Measurements from ENCODE around the gene SLC25A1.

The SLC25A1 gene

DNA sequence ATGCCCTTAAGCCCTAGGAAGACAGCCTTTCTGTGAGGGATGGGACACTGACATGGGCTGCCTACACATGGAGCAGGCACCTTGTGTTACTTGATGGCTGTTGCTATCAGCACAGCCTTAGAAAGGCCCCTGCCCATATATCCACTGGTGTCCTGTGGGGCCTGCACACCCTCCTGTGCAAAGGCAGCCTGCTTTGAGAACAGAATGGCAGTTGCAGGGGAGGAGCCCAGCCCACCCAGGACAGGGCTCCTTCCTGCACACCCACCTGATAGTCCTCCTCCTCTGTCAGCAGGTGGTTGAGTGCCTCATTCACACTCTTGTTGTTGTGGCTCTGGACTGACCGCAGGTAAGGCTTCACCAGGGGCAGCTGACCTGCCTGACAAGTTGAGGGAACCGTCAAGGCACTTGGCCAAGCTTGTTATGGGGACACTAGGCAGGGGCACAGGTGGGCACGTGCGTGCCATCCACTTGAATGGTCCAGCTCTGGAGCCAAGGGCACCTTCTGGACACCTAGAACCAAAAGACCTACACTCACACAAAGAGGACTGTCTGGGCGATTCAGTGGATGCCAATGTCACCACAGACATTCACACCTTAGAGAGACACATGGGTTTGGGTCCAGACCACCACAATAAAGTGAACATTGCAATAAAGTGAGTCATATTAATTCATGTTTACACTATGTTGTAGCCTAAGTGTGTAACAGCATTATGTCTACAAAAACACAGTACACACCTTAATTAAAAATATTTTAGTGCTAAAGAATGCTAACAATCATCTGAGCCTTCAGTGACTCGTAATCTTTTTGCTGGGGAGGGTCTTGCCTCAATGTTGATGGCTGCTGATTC is 9.4 kb upstream of the SLC25A1 start:
- no peak for DNase-seq (ENCODE audit: insufficient read length, low spot score)
- TF ChIP-seq, protein P1, sequence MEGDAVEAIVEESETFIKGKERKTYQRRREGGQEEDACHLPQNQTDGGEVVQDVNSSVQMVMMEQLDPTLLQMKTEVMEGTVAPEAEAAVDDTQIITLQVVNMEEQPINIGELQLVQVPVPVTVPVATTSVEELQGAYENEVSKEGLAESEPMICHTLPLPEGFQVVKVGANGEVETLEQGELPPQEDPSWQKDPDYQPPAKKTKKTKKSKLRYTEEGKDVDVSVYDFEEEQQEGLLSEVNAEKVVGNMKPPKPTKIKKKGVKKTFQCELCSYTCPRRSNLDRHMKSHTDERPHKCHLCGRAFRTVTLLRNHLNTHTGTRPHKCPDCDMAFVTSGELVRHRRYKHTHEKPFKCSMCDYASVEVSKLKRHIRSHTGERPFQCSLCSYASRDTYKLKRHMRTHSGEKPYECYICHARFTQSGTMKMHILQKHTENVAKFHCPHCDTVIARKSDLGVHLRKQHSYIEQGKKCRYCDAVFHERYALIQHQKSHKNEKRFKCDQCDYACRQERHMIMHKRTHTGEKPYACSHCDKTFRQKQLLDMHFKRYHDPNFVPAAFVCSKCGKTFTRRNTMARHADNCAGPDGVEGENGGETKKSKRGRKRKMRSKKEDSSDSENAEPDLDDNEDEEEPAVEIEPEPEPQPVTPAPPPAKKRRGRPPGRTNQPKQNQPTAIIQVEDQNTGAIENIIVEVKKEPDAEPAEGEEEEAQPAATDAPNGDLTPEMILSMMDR (IDR thresholded peaks at IDR 0.05; ENCODE audit: insufficient read depth, missing control alignments) = no peak
- no peak for FAIRE-seq

DNA sequence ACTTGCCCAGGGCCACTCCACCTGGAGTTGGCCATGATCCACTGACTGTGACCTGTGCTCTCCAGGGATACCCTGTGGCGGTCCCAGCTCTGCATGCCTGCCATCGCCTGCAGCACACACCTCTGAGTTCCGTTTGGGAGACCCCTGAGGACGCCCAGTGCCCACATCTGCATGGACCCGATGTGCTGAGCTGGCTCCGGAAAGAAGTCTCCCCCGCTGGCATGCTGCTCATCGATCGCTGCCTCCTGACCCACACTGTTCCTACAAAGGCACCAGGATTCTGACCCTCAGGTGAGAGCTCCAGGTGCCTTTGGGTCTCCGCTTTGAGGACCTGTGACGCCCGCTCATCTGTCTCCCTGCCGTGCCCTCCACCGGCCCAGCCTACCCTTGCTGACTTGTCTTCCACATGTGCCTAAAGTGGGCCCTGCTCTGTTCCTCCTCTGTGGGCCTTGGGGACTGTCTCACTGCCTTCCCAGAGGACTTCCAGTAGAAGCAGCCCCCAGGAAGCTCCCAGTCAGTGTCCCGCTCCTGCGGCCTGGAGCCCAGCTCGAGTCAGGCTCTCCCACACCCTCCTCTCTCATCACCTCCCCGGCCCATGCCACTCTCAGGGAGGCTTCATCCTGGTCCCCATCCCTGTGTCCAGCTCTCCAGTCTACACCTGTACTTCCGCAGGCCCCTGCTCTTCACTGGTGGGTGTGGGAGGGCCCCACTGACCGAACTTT is 5.9 kb upstream of the SLC25A1 start:
- DNase-seq (ENCODE audit: insufficient read length, low spot score) (no peak), FAIRE-seq (no peak)
- TF ChIP-seq, protein P1 (IDR thresholded peaks at IDR 0.05; ENCODE audit: insufficient read depth, missing control alignments) = no peak

DNA sequence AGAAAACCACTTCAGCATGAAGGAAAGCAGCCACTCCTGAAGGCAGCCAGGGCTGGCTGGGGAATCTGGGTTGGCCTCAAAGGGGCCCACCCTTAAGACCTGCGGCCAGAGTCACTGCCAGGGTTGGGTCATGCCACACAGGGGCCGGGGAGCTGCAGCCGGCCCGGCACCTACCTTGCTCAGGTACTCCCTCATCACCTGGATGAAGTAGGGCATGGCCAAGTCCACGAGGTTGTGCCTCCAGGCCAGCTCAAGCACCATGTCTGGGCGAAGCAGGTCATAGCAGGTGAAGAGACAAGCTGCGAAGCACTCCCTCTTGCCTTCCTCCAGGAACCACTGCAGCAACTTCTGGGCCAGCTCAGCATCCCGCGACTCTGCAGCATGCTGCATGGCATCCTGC is 4.7 kb upstream of the SLC25A1 start:
- no peak for DNase-seq (ENCODE audit: insufficient read length, low spot score)
- no peak for FAIRE-seq
- TF ChIP-seq, protein P1 (IDR thresholded peaks at IDR 0.05; ENCODE audit: insufficient read depth, missing control alignments) = no peak

DNA sequence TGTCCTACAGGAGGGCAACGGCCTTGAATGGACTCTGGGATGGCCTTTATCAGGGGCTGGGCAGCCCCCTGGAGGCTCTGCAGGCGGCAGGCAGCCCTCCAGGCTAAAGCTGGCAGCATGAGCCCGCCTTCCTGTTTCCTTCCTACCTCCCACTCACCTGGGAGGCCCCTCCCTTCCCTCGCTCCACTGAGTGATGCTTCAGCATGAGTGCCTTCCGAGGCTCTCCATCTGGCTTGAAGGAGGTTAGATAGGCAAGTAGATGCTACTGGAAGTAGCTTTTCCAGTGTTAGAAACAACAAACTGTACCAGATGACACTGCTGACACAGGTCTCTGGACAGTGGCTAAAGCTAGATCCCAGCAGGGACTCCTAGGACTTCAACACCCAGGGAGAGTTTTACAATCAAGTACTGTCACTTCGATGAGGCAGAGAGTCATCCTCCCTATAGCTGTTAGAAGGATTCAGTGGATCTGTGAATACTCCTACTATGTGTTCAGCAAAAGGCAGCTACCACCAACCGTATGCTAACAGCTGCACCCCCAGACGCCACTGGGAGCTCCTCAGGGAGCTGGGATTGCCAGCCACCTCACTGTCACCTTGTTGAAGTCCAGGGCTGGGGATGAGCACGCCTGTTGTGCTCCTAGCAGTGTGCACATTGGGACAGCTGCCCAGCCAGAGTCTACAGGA is 4.1 kb upstream of the SLC25A1 start:
- DNase-seq (ENCODE audit: insufficient read length, low spot score) (no peak), FAIRE-seq (no peak)
- TF ChIP-seq, protein P1 (IDR thresholded peaks at IDR 0.05; ENCODE audit: insufficient read depth, missing control alignments) = no peak

DNA sequence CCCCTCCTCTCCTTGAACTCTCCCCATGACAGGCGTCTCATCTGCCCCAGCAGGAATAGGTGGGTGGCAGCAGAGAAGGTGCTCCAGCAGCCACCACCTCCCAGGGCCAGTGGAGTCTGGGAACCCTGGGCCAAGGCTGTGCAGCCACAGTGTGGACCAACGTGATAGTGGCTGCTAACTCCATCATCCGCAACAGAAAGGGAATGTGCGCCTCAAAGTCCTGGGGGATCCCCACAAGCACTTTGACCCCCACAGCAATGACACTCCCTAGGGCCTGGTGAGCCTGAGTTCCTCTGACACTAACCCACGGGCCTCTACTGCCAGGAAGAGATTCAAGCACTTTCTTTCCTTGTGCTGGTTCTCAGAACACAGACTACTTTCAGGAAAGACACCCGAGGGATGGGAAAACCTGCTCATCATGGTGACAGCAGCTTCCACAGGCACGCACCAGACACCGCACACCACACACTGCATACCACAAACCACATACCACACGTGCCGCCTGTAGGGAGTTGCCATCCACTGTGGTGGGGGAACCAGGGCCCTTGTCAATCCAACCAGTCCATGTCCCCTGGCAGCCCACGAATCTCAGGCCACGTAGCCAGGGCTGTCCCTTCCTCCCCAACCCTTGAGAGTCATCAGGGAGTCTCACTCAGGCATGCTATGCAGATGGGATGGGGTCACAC is 3.4 kb upstream of the SLC25A1 start:
- DNase-seq (ENCODE audit: insufficient read length, low spot score) (no peak), FAIRE-seq (no peak)
- TF ChIP-seq, protein P1 (IDR thresholded peaks at IDR 0.05; ENCODE audit: insufficient read depth, missing control alignments) = no peak

DNA sequence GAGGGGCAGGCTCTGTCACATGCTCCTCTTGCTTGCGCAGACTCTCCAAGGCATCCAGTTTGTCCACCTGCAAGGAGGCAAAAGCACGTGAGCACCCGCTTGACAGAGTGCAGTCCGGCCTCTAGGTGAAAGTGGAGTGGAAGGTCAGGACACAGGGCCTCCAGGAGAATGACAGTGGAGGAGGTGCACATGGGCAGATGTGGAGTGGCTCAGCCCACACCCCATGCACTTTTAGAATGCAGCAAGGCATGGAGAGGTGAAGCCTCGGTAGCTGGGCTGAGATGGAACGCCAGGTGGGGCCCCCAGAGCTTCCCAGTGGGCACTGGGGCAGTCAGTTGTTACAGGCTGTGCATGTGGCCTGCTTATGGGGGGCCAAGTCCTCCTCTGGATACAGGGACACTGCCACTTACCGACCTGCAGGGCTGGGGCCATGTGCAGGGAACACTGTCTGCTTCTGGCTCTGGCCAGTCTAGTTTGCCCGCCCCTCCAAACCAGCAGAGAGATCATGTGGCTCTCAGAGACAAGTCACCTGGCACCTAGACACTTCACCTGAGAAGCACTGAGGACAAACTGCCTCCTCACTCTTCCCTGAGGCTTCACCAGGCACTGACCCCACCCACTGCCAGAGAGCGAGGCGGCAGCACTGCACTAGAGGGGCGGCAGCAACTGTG is 2.3 kb upstream of the SLC25A1 start:
- DNase-seq (ENCODE audit: insufficient read length, low spot score) (no peak), FAIRE-seq (no peak)
- TF ChIP-seq, protein P1 (IDR thresholded peaks at IDR 0.05; ENCODE audit: insufficient read depth, missing control alignments) = no peak
